Nephron progenitor cell (in vitro differentiated cells): ENCODE results near the gene RNASE8.
"Not testable (repeated sequence)": the region's sequence is repeated elsewhere in the genome, so short reads cannot be mapped to it uniquely, and the experiment has no call there.

Experiments
- DNase-seq: peaks from one replicate; pipeline ENCODE4 v3.0.0; 2021
- H3K27ac Mint-ChIP-seq: 2 replicates; pipeline ENCODE4 v1.8.0; 2021; ENCODE audit warnings: mild to moderate bottlenecking, moderate library complexity, mixed read lengths
- H3K27me3 Mint-ChIP-seq: 2 replicates; pipeline ENCODE4 v1.8.0; 2021; ENCODE audit warnings: mild to moderate bottlenecking, low read depth, mixed read lengths; ENCODE audit not compliant: poor library complexity
- H3K36me3 Mint-ChIP-seq: 2 replicates; pipeline ENCODE4 v1.8.0; 2021; ENCODE audit warnings: low read depth, mixed read lengths
- H3K4me1 Mint-ChIP-seq: 2 replicates; pipeline ENCODE4 v1.8.0; 2021; ENCODE audit warnings: mixed read lengths
- H3K4me3 Mint-ChIP-seq: 2 replicates; pipeline ENCODE4 v1.8.0; 2021; ENCODE audit warnings: mild to moderate bottlenecking, moderate library complexity, mixed read lengths
- H3K9me3 Mint-ChIP-seq: 2 replicates; pipeline ENCODE4 v1.8.0; 2021; ENCODE audit warnings: mild to moderate bottlenecking, moderate library complexity, mixed read lengths
- CTCF ChIP-seq: fragments of 200-600 bp; sonication (generic); IDR thresholded peaks from 2 replicates; pipeline ENCODE4 v1.5.0; 2021; ENCODE audit warnings: antibody characterized with exemption

RNASE8 gene

GRCh38 chr14:21057803-21058675 is at the start of gene RNASE8:
TSS of gene RNASE8 (plus strand) at chr14:21057822. CDS start at chr14:21057893, 71 bp downstream.
- Mint-ChIP-seq H3K4me1 (peaks cover 65% of the 10 kb centered on the region), H3K27me3 (peaks cover 10% of the 10 kb centered on the region), H3K36me3 (no peaks in the 10 kb centered on the region), H3K27ac (peak within 1 kb of the TSS; percentile 52), H3K4me3 (no peak within 1 kb of the TSS), H3K9me3 (no peaks in the 10 kb centered on the region)
- DNase-seq = no peak
- TF ChIP-seq CTCF = no peak

GRCh38 chr14:21009721-21010120 is 47.9 kb upstream of the RNASE8 start:
- H3K4me3 Mint-ChIP-seq, H3K36me3 Mint-ChIP-seq, H3K27ac Mint-ChIP-seq, H3K9me3 Mint-ChIP-seq, DNase-seq: not testable (repeated sequence)
- Mint-ChIP-seq H3K27me3 (peaks cover 18% of the 10 kb centered on the region), H3K4me1 (peaks cover 26% of the 10 kb centered on the region)

- no peaks in the 10 kb centered on the region for H3K9me3 Mint-ChIP-seq
- DNase-seq = no peak
- no peaks in the 10 kb centered on the region for H3K36me3 Mint-ChIP-seq
- no peak overlapping the region for H3K27ac Mint-ChIP-seq
- no peak overlapping the region for H3K4me3 Mint-ChIP-seq
- peaks cover 18% of the 10 kb centered on the region for H3K27me3 Mint-ChIP-seq
- no peak for TF ChIP-seq CTCF
- peaks cover 38% of the 10 kb centered on the region for H3K4me1 Mint-ChIP-seq
Measured at GRCh38 chr14:21011136-21011535, 46.5 kb upstream of the RNASE8 start.

GRCh38 chr14:21014761-21015190 is 42.8 kb upstream of the RNASE8 start:
- Mint-ChIP-seq H3K27me3 (peaks cover 22% of the 10 kb centered on the region), H3K9me3 (no peaks in the 10 kb centered on the region), H3K27ac (no peak overlapping the region), H3K36me3 (peaks cover 13% of the 10 kb centered on the region), H3K4me1 (peaks cover 37% of the 10 kb centered on the region), H3K4me3 (no peak overlapping the region)
- peak; percentile 94 for TF ChIP-seq CTCF
- DNase-seq = peak; percentile 91

- Mint-ChIP-seq H3K36me3 (peaks cover 15% of the 10 kb centered on the region), H3K27ac (no peak overlapping the region), H3K27me3 (peaks cover 22% of the 10 kb centered on the region), H3K9me3 (no peaks in the 10 kb centered on the region), H3K4me1 (peaks cover 37% of the 10 kb centered on the region), H3K4me3 (no peak overlapping the region)
- DNase-seq = no peak
- no peak for TF ChIP-seq CTCF
Measured at GRCh38 chr14:21015312-21015711, 42.3 kb upstream of the RNASE8 start.

- peaks cover 37% of the 10 kb centered on the region for H3K4me1 Mint-ChIP-seq
- no peaks in the 10 kb centered on the region for H3K9me3 Mint-ChIP-seq
- H3K27me3 Mint-ChIP-seq = peaks cover 25% of the 10 kb centered on the region
- no peak for TF ChIP-seq CTCF
- peaks cover 28% of the 10 kb centered on the region for H3K36me3 Mint-ChIP-seq
- no peak overlapping the region for H3K4me3 Mint-ChIP-seq
- DNase-seq = no peak
- H3K27ac Mint-ChIP-seq = no peak overlapping the region
Measured at GRCh38 chr14:21016413-21017190, 41.0 kb upstream of the RNASE8 start.
